CD4-positive, alpha-beta T cell treated with Interleukin-2 at 100 ng/mL for 4 hours (primary cell): ENCODE results near the gene FAM89A.
A peak's percentile ranks its signal among the peaks of the same experiment; 100 is the strongest.
"Not testable (repeated sequence)": the region's sequence is repeated elsewhere in the genome, so short reads cannot be mapped to it uniquely, and the experiment has no call there.

Experiments
- DNase-seq: peaks from one replicate; pipeline ENCODE4 v3.0.0-alpha.2; 2020; ENCODE audit warnings: low spot score

FAM89A gene

DNA sequence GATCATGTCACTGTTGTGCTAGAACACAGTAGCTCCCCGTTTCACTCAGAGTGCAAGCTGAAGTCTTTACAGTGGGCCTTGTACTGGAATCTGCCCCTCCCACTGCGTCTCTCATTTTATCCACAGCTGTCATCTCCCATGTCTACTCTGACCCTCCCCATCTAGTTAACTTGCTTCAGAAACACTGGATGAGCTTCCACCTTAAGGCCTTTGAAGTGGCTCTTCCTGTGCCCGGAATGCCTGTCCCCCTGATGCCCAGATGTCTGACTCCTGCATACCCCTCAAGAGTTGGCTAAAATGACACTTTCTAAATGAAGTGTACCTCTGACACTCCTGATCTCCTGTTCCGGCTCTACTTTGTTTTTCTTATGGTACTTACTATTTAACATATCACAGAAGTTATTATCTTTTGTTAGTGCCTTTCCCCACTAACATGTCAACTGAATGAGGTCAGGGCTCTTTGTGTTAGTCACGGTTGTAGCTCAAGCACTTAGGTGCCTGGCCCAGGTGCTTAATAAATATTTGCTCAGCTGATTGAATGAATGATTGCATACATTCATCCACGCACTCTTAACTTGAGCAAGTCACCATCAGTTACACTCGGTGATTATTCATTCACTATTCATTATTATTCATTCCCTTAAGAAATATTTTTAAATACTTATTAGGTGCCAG is 47.8 kb downstream of the FAM89A start:
- no peak for DNase-seq

DNA sequence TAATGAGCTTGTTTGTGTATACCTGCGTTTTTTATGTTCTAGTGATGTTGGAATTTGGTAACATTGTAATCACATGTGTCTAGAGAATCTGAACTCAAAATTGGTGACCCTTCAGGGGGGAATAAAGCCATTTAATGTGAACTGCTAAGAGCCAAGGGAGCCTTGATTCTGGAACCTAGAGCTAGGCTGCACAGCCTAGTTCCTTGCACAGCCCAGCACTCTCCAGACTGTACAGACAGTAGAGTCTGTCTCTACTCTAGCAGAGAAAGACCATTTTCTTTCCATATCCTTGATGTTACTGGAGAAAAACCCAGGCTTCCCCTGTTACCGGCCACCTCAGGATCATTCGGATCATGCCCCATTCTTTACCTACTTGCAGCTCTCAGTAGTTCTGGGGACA is 52.6 kb downstream of the FAM89A start:
- no peak for DNase-seq

DNA sequence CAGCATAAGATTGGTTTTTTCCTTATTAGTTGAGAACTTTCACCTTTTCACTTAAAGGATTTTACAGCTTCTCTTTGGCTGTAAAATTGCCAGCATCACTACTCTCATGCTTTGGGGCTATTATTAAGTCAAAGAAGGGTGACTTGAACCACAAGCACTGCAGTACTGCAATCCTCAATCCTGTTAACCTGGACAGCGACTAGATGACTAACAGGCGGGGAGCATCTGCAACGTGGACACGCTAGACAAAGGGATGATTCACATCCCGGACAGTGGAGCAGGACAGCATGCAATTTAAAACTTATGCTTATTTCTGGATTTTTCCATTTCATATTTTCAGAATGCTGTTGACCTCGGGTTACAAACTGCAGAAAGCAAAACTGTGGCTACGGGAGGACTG is 53.1 kb downstream of the FAM89A start:
- no peak for DNase-seq

- no peak for DNase-seq
Measured at GRCh38 chr1:230985711-230986110, 54.3 kb downstream of the FAM89A start.

DNA sequence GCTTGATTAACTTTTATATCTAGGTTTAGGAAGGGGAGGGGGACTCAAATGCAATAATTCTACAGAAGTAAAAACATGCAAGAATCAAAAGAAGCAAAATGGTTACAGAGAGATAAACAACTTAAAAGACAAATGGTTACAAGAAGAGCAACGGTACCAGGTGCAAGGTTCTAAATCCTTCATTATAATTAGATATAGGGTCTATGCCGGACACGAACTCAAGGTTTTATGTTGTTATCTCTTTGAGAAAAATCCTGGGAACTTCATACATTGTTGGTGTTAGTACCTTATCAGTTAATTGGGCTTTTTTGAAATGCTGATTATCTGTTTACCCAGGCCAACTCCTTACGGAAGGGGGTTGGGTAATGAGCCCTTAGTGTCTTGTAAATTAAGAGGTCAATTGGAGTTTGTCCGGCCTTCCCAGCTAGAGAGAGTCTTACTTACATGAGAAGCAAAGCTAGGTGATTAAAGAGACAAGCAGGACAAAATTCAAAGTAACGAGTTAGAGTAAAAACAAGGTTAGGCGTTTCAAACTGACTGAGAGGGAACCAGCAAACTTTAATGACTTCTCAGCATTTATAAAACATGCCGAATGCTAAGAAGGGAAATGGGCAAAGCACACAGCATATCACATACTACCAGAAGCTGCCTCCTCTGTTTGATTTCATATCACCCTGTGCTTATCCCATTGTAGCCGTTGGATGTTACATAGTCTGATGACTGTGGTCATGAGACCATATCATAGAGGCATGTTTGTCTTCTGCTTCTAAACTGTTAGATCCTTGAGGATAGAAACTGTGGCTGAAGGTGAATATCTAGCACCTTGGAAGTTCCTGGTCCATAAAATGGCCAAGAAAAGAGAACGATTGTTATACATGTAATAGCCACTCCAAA is 55.2 kb downstream of the FAM89A start:
- not testable (repeated sequence) for DNase-seq

DNA sequence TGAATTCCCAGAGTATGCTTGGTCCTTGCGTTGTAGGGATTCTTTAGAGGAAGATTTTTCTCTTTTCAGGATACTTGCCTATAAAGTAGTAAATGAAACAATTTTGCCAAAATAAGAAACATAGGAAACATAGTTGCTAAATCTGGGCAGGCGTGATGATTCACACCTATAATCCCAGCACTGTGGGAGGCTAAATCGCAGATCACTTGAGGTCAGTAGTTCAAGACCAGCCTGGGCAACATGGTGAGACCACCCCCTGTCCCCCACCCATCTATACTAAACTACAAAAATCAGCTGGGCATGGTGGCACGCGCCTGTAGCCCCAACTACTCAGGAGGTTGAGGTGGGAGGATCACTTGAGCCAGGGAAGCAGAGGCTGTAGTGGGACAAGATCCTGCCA is 56.2 kb downstream of the FAM89A start:
- DNase-seq: no peak

- no peak for DNase-seq
Measured at GRCh38 chr1:230982696-230983095, 57.4 kb downstream of the FAM89A start.

DNA sequence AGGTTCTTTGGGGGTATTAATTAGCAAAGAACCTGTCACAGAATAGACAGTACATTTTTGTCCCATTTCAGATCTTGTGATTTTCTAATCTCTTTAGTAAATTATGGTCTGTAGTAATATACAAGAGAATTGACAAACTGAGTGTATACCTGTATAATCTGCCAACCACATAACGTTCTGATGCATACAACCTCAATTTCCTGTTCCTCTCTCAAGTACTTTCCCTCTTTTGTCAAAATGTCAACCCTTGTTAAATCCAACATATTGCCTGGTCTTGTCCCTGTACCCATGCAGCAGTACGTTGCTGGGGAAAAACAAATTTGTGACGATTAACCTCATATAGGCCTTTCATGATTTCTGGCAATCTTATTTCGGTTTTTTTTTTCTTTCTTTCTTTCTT is 60.1 kb downstream of the FAM89A start:
- peak; percentile 8 for DNase-seq

- no peak for DNase-seq
Measured at GRCh38 chr1:230979389-230979716, 60.7 kb downstream of the FAM89A start.

DNA sequence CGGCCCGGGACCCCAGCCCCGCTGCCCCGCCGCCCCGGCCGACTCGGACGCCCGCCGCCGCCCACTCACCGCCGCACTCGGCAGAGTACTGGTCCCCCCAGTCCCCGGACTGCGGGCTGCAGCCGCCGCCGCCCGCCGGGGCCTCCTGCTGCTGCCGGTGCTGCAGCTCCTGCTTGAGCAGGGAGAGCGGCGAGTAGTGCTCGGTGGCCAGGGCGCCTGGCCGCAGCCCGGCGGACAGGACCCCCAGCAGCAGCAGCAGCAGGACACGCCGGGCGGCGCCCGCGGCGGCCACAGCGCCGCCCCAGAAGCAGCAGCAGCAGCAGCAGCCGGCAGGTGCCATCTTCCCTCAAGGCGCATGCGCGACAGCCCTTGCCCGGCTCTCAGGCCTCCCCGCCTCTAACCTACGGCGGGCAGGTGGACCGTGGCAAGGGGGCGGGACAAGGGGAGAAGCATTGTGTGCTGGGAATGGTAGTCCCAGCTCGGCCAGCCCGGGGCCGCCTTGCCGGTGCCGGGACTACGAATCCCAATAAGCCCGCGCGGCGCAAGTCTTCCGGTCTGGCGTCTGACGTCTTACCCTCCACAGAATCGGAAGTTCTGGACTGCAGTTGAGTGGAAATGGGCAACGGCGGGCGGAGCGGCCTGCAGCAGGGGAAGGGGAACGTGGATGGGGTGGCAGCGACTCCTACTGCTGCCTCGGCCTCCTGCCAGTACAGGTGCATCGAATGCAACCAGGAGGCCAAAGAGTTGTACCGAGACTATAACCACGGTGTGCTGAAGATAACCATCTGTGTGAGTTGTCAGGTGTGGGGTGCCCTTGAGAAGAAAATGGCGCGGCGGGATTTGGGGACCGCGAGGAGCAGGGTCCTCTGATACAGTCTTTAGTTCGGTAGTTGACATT is 61.3 kb downstream of the FAM89A start, which contains the start of the genes ARV1 and TTC13:
Gene ARV1, plus strand, starts transcription at position 604 of the 898 bp plus-strand sequence. Its CDS starts 12 bp downstream, at position 616.
Gene TTC13, minus strand, starts transcription at position 371 of the 898 bp plus-strand sequence. Its CDS starts 31 bp downstream, at position 340.
- DNase-seq: peak; percentile 98

DNA sequence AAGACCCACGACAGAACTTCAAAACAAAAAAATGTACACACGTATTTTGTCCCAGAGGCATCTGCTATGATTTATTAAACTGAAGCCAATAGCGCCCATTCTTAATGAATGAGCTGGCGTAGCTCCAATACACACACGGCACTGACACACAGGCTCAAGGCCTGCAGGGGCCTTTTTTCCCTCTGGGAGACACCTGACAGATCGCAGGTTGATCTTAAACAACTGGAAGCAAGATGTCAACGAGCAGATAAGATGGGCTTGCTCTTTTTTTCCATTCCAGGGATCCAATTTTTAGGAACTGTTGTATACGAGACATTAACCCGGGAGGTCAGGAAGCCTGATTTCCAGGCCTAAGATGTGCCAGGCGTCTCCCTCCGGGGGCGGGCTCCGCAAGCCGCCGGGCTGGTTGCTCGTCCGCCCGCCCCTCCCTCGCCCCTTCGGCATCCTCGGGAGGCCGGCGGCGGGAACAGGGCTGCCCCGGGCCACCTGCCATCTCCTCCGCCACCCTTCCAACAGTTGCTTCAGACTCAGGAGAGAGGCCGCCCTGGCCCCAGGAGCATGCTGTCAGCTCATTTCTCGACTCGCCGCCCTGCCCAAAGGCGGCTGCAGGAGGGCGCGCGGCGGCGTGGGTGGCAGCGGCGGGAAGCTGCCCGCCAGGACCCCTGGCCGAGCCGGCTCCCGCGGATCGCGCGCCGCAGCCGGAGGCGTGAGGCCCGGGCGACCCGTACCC is 62.1 kb downstream of the FAM89A start:
- DNase-seq: peak; percentile 0

DNA sequence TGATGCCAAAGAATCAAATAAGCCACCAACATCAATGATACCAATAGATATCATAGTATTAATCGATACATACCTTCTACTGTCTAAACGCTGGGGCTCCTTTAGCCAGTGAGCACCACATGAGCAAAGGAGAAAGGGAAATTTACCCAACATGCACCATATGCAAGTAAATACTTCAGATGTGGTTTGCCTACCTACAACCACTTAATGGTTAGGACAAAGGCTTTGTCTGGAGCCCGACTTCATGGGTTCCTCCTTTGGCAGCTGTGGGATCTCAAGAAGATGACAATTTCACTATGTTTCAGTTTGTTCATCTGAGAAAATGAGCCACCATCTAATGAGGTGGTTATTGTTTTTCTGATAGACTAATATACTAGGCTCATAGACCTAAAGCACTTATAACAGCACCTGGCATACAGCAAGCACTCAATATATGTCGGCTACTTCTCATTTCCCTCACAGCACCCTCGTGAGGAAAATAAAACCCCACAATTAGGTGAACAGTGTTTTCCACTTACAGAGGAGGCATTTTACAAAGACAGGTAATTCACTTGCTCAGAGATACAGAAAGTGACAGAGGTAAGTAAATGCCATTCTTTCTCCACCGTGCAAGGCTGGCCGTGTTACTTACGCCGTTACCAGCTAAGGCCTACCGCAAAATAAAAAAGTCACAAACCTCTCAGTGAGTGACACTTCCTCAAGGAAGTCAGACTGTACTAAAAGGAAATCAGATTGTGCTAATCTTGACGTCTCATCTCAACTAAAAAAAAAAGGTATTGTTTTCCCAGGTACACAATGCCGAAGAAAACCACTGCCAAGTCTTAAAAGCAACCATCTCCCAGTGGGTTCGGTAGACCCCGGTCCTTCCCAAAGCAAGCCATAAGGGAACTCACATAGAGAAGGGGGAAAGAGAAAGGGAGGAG is 63.0 kb downstream of the FAM89A start:
- peak; percentile 59 for DNase-seq

- no peak for DNase-seq
Measured at GRCh38 chr1:230976360-230976759, 63.7 kb downstream of the FAM89A start.

GRCh38 chr1:230975636-230976035 is 64.4 kb downstream of the FAM89A start:
- no peak for DNase-seq

- peak; percentile 77 for DNase-seq
Measured at GRCh38 chr1:230972855-230973271, 67.2 kb downstream of the FAM89A start.

DNA sequence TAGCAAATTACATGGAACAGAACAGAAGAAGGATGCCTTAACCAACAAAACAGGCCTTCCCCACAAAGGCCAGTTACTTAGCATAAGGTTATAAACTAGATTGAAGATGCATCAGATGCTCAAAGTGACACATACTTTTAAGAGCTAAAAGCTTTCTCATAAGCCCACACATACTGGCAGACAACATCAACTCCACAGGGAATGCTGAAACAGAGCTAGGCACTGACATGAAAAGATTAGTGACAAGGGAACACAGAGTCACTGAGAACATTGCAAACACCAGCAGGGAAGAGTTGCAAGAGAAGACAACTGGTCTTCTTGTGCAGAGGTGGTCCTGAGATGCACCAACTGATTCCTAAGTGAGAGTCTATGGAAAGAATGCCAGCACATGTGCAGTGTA is 68.3 kb downstream of the FAM89A start:
- DNase-seq: no peak

GRCh38 chr1:230970432-230970831 is 69.6 kb downstream of the FAM89A start:
- DNase-seq: no peak
